HG03571 (cell line): ENCODE measurements around the gene SMAD6.

Source experiments
- ATAC-seq: cut with Tn5 transposase; IDR thresholded peaks from one replicate; pipeline ENCODE4 v1.9.1; 2021; ENCODE audit not compliant: unreplicated experiment

The SMAD6 gene

GRCh38 chr15:66719471-66719870 is 17.4 kb downstream of the SMAD6 start:
- ATAC-seq: no peak

- no peak for ATAC-seq
Observed at GRCh38 chr15:66720206-66721010, 18.4 kb downstream of the SMAD6 start.

- no peak for ATAC-seq
Observed at GRCh38 chr15:66721020-66721419, 19.0 kb downstream of the SMAD6 start.

- no peak for ATAC-seq
Observed at GRCh38 chr15:66721501-66721937, 19.5 kb downstream of the SMAD6 start.

- no peak for ATAC-seq
Observed at GRCh38 chr15:66721954-66722353, 19.9 kb downstream of the SMAD6 start.

GRCh38 chr15:66722757-66723540 is 20.9 kb downstream of the SMAD6 start:
- no peak for ATAC-seq

- ATAC-seq: no peak
Observed at GRCh38 chr15:66723826-66724731, 22.0 kb downstream of the SMAD6 start.

- no peak for ATAC-seq
Observed at GRCh38 chr15:66724732-66725463, 22.9 kb downstream of the SMAD6 start.

GRCh38 chr15:66725464-66725785 is 23.4 kb downstream of the SMAD6 start:
- ATAC-seq: no peak

GRCh38 chr15:66726386-66726785 is 24.4 kb downstream of the SMAD6 start:
- ATAC-seq: no peak

GRCh38 chr15:66729331-66729951 is 27.4 kb downstream of the SMAD6 start:
- ATAC-seq: no peak

GRCh38 chr15:66730168-66731021 is 28.4 kb downstream of the SMAD6 start:
- no peak for ATAC-seq

- ATAC-seq: no peak
Observed at GRCh38 chr15:66733976-66734375, 31.9 kb downstream of the SMAD6 start.

GRCh38 chr15:66734961-66735908 is 33.2 kb downstream of the SMAD6 start:
- ATAC-seq: no peak

GRCh38 chr15:66735909-66736305 is 33.9 kb downstream of the SMAD6 start:
- no peak for ATAC-seq

GRCh38 chr15:66737243-66738010 is 35.4 kb downstream of the SMAD6 start:
- no peak for ATAC-seq

GRCh38 chr15:66738116-66738515 is 36.1 kb downstream of the SMAD6 start:
- ATAC-seq: no peak
